Ovary (tissue), 3 donors: ENCODE data around the gene ST8SIA4.

Experiments used
- EP300 ChIP-seq: sonication (generic); formaldehyde crosslinking; IDR thresholded peaks from one replicate; pipeline ENCODE4 v1.6.1; 2017; ENCODE audit warnings: antibody characterized with exemption
- POLR2A ChIP-seq: fragments of 450-650 bp; IDR thresholded peaks from one replicate; pipeline ENCODE4 v1.6.1; 2017; ENCODE audit warnings: antibody characterized with exemption, mild to moderate bottlenecking, moderate library complexity
- TF ChIP-seq, protein P1 (sequence below), 3 donors: fragments of 450-650 bp in 2 of 3; fragments of 200-600 bp in 1 of 3; IDR thresholded peaks; one replicate each; pipeline versions ENCODE4 v1.5.1 to v1.8.0; 2016 to 2022; ENCODE audit warnings: antibody characterized with exemption in 3 of 3, mild to moderate bottlenecking in 1 of 3
- donor health status: DM: no; HTN: no; CAD: no.

DNA sequence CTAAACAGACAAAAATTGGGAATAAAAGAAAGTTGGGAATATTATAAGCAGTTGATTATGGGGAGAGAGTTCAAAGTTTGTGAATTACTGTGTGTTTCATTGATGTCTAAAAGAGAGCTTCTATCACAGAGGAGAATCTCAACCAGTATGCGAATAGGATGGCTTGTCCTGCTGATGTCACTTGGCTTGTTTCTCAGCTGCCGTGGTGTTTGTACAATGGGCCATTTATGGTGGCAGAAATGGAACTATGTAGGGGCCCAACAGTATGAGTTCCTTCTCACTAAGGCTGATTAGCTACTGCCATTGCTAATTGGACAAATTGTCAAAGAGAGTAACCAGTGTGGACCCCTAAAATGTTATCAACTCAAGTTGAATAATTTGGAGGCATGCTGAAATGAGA, 103.9 kb downstream of the ST8SIA4 start:
- TF ChIP-seq EP300 (no peak), POLR2A (no peak)
- TF ChIP-seq, protein P1, sequence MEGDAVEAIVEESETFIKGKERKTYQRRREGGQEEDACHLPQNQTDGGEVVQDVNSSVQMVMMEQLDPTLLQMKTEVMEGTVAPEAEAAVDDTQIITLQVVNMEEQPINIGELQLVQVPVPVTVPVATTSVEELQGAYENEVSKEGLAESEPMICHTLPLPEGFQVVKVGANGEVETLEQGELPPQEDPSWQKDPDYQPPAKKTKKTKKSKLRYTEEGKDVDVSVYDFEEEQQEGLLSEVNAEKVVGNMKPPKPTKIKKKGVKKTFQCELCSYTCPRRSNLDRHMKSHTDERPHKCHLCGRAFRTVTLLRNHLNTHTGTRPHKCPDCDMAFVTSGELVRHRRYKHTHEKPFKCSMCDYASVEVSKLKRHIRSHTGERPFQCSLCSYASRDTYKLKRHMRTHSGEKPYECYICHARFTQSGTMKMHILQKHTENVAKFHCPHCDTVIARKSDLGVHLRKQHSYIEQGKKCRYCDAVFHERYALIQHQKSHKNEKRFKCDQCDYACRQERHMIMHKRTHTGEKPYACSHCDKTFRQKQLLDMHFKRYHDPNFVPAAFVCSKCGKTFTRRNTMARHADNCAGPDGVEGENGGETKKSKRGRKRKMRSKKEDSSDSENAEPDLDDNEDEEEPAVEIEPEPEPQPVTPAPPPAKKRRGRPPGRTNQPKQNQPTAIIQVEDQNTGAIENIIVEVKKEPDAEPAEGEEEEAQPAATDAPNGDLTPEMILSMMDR (IDR thresholded peaks at IDR 0.05): no peak
